GM23248 (cell line): ENCODE results near the gene MYPN. TPM values are rescaled to one million over a fixed set of nuclear protein-coding genes. Genes with fewer than 3 reads are reported as not detected.

ENCODE experiments used
- DNase-seq: peaks from one replicate; pipeline ENCODE4 v3.0.0-alpha.2; 2015
- H2AFZ ChIP-seq: fragments of 200-600 bp; sonication (generic); 2 replicates; pipeline ENCODE4 v1.6.1; 2016; ENCODE audit warnings: antibody characterized with exemption
- H3F3A ChIP-seq: fragments of 200-600 bp; sonication (generic); 2 replicates; pipeline ENCODE4 v1.6.1; 2016; ENCODE audit warnings: mild to moderate bottlenecking, antibody characterized with exemption, mixed run types; ENCODE audit not compliant: insufficient read depth
- H3K27ac ChIP-seq: fragments of 200-600 bp; sonication (generic); 2 replicates; pipeline ENCODE4 v1.5.1; 2016; ENCODE audit warnings: mild to moderate bottlenecking
- H3K27me3 ChIP-seq: fragments of 200-600 bp; sonication (generic); replicated peaks from 2 replicates; pipeline ENCODE4 v1.6.1; 2016; ENCODE audit warnings: mild to moderate bottlenecking; ENCODE audit not compliant: insufficient read depth
- H3K36me3 ChIP-seq: fragments of 200-600 bp; sonication (generic); 2 replicates; pipeline ENCODE4 v1.6.1; 2016; ENCODE audit warnings: low read depth, mild to moderate bottlenecking
- H3K4me1 ChIP-seq: fragments of 200-600 bp; sonication (generic); 2 replicates; pipeline ENCODE4 v1.6.1; 2016; ENCODE audit warnings: mild to moderate bottlenecking; ENCODE audit not compliant: insufficient read depth
- H3K4me2 ChIP-seq: fragments of 200-600 bp; sonication (generic); one replicate; pipeline ENCODE4 v1.6.1; 2016; ENCODE audit warnings: mild to moderate bottlenecking; ENCODE audit not compliant: unreplicated experiment
- H3K4me3 ChIP-seq: fragments of 200-600 bp; sonication (generic); 2 replicates; pipeline ENCODE4 v1.5.1; 2016; ENCODE audit warnings: mild to moderate bottlenecking
- H3K79me2 ChIP-seq: fragments of 200-600 bp; sonication (generic); 2 replicates; pipeline ENCODE4 v1.6.1; 2016; ENCODE audit warnings: mild to moderate bottlenecking; ENCODE audit not compliant: insufficient read depth
- H3K9ac ChIP-seq: fragments of 200-600 bp; sonication (generic); 2 replicates; pipeline ENCODE4 v1.6.1; 2016; ENCODE audit warnings: mild to moderate bottlenecking
- H3K9me2 ChIP-seq: fragments of 200-600 bp; sonication (generic); 2 replicates; pipeline ENCODE4 v1.6.1; 2016; ENCODE audit warnings: mixed run types, mild to moderate bottlenecking, moderate library complexity; ENCODE audit not compliant: insufficient read depth
- H3K9me3 ChIP-seq: fragments of 200-600 bp; sonication (generic); one replicate; pipeline ENCODE4 v1.6.1; 2017; ENCODE audit warnings: low read depth
- H4K20me1 ChIP-seq: fragments of 200-600 bp; sonication (generic); 2 replicates; pipeline ENCODE4 v1.6.0; 2016; ENCODE audit not compliant: insufficient read depth
- EZH2 ChIP-seq: fragments of 200-600 bp; sonication (generic); IDR thresholded peaks from 2 replicates; pipeline ENCODE4 v1.6.1; 2018; ENCODE audit warnings: antibody characterized with exemption, mild to moderate bottlenecking; ENCODE audit not compliant: insufficient read depth, poor library complexity, severe bottlenecking
- EZH2phosphoT487 ChIP-seq: fragments of 200-600 bp; sonication (generic); IDR thresholded peaks from 2 replicates; pipeline ENCODE4 v1.6.1; 2018; ENCODE audit warnings: antibody characterized with exemption, moderate library complexity, mild to moderate bottlenecking, low read depth; ENCODE audit not compliant: insufficient read depth
- WGBS, 2 experiments: methylation state at CpG; one replicate each; pipeline ENCODE4 v1.1.6; 2015 to 2017; ENCODE audit warnings: low lambda C conversion rate in 2 of 2, low coverage in 1 of 2; ENCODE audit errors: missing lambda C conversion rate in 2 of 2; 5-methylcytosine and 5-hydroxymethylcytosine counted together
- in situ Hi-C: fragments of 300-500 bp; cut with MboI; formaldehyde crosslinking; loops from 2 replicates; pipeline ENCODE4 v1.15.0; 2020
- polyA plus RNA-seq: library from polyadenylated mRNA; unstranded; fragments of >200 nt; fragmentation: Nextera tagmentation; extraction: Ambion mirVana; gene quantifications from 2 replicates; pipeline ENCODE4 v1.2.1, GENCODE V29; 2016
- total RNA-seq: library from RNA; depleted of rRNA; stranded (reverse); fragments of >200 nt; shearing (Covaris generic); gene quantifications from 2 replicates; pipeline ENCODE4 v1.2.3, GENCODE V29; 2014; rRNA removed

MYPN gene
- total and polyA plus RNA-seq, 2 experiments from 2014 or later, result 9.2 to 14.5 TPM

GRCh38 chr10:68261132-68261856 lies 152.0 kb downstream of the MYPN start:
- no peak overlapping the region for H3K9ac ChIP-seq
- H3K27me3 ChIP-seq, result no peaks in the 10 kb centered on the region
- H3K4me2 ChIP-seq, result no peak overlapping the region
- no peak for DNase-seq
- no peaks in the 10 kb centered on the region for H3K4me1 ChIP-seq
- H3K79me2 ChIP-seq, result no peaks in the 10 kb centered on the region
- H4K20me1 ChIP-seq, result no peaks in the 10 kb centered on the region
- H3K9me3 ChIP-seq, result no peaks in the 10 kb centered on the region
- no peak overlapping the region for H2AFZ ChIP-seq
- TF ChIP-seq EZH2 (no peak), EZH2phosphoT487 (no peak)
- no peaks in the 10 kb centered on the region for H3F3A ChIP-seq
- no peak overlapping the region for H3K27ac ChIP-seq
- H3K9me2 ChIP-seq, result no peaks in the 10 kb centered on the region
- WGBS, 2 experiments, result 84 to 86% methylated on average over 8 of the region's 8 CpGs
- no peak overlapping the region for H3K4me3 ChIP-seq
- no peaks in the 10 kb centered on the region for H3K36me3 ChIP-seq
- in situ Hi-C loops, result no loop called here

Other genes starting within 250 kb of the MYPN start
- gene SIRT1, start 224.8 kb upstream of the MYPN start, total RNA-seq, result 14.6 and 15.7 TPM in 2 replicates
- 9.4 and 10.1 TPM in 2 replicates for gene SIRT1, start 224.8 kb upstream of the MYPN start, polyA plus RNA-seq
- 228 and 289 TPM in 2 replicates for gene HERC4, start 34.2 kb upstream of the MYPN start, total RNA-seq
- 116 and 127 TPM in 2 replicates for gene HERC4, start 34.2 kb upstream of the MYPN start, polyA plus RNA-seq
- not detected in 2 replicates for gene ATOH7, start 122.6 kb downstream of the MYPN start, total RNA-seq
- gene ATOH7, start 122.6 kb downstream of the MYPN start, polyA plus RNA-seq, result not detected in 2 replicates
- 6.7 and 17.6 TPM in 2 replicates for gene HNRNPH3, start 222.6 kb downstream of the MYPN start, total RNA-seq
- 122 and 124 TPM in 2 replicates for gene HNRNPH3, start 222.6 kb downstream of the MYPN start, polyA plus RNA-seq
- gene PBLD, start 223.4 kb downstream of the MYPN start, total RNA-seq, result 10.3 and 11.8 TPM in 2 replicates
- gene PBLD, start 223.4 kb downstream of the MYPN start, polyA plus RNA-seq, result 7.6 and 8.3 TPM in 2 replicates